NT2/D1 (cell line): ENCODE results near the gene RPL23.

Experiments
- SUZ12 ChIP-seq: IDR thresholded peaks from 2 replicates; pipeline ENCODE4 v1.6.1; 2011; ENCODE audit not compliant: insufficient read length, insufficient read depth; ENCODE audit errors: extremely low read depth
- YY1 ChIP-seq: IDR thresholded peaks from 2 replicates; pipeline ENCODE4 v1.6.1; 2011; ENCODE audit not compliant: insufficient read length, insufficient read depth

GRCh38 chr17:38850374-38850773 lies 3.1 kb downstream of the RPL23 start:
- TF ChIP-seq YY1 (no peak), SUZ12 (no peak)
